Neutrophil (primary cell): ENCODE measurements around the gene NAP1L4.
A peak's percentile ranks its signal among the peaks of the same experiment; 100 is the strongest.

Experiments
- H3K27ac ChIP-seq: fragments of 200-600 bp; sonication (generic); 2 replicates; pipeline ENCODE4 v1.5.1; 2016; ENCODE audit warnings: mild to moderate bottlenecking, moderate library complexity
- H3K27me3 ChIP-seq: fragments of 200-600 bp; sonication (generic); 2 replicates; pipeline ENCODE4 v1.6.0; 2016; ENCODE audit warnings: mild to moderate bottlenecking
- H3K36me3 ChIP-seq: fragments of 200-600 bp; sonication (generic); 2 replicates; pipeline ENCODE4 v1.5.1; 2017
- H3K4me1 ChIP-seq, 2 experiments: fragments of 200-600 bp in 1 of 2; sonication (generic) in 1 of 2; 1 replicate in 1 of 2; 2 replicates in 1 of 2; pipeline versions ENCODE4 v1.5.1 to v1.6.1; 2013 to 2016; ENCODE audit warnings: low read depth in 1 of 2, low read length in 1 of 2, mild to moderate bottlenecking in 1 of 2, moderate library complexity in 1 of 2; ENCODE audit not compliant: control insufficient read depth in 1 of 2, insufficient read depth in 1 of 2
- H3K4me3 ChIP-seq, 2 experiments: fragments of 200-600 bp in 1 of 2; sonication (generic) in 1 of 2; 1 replicate in 1 of 2; 2 replicates in 1 of 2; pipeline ENCODE4 v1.5.1; 2013 to 2016; ENCODE audit warnings: low read depth in 1 of 2, low read length in 1 of 2, mild to moderate bottlenecking in 1 of 2, moderate library complexity in 1 of 2
- H3K9me3 ChIP-seq: fragments of 200-600 bp; sonication (generic); 2 replicates; pipeline ENCODE4 v1.5.1; 2016
- CTCF ChIP-seq: fragments of 200-600 bp; sonication (generic); IDR thresholded peaks from 2 replicates; pipeline ENCODE4 v1.5.1; 2016; ENCODE audit warnings: antibody characterized with exemption

NAP1L4 gene

GRCh38 chr11:2987881-2988861, 4.0 kb downstream of the NAP1L4 start:
- no peak overlapping the region for H3K4me3 ChIP-seq
- no peaks in the 10 kb centered on the region for H3K9me3 ChIP-seq
- H3K27me3 ChIP-seq = no peaks in the 10 kb centered on the region
- peaks cover 47 to 49% of the 10 kb centered on the region in 2 experiments for H3K4me1 ChIP-seq
- no peak for TF ChIP-seq CTCF
- H3K36me3 ChIP-seq = no peaks in the 10 kb centered on the region
- H3K27ac ChIP-seq = peak overlapping the region; percentile 60

GRCh38 chr11:2983908-2984307, 8.2 kb downstream of the NAP1L4 start:
- Histone ChIP-seq H3K36me3 (peaks cover 6% of the 10 kb centered on the region), H3K27me3 (no peaks in the 10 kb centered on the region), H3K4me3 (no peak overlapping the region), H3K9me3 (no peaks in the 10 kb centered on the region), H3K27ac (no peak overlapping the region), H3K4me1 (peaks cover 12 to 13% of the 10 kb centered on the region in 2 experiments)
- no peak for TF ChIP-seq CTCF

GRCh38 chr11:2982214-2982613, 9.9 kb downstream of the NAP1L4 start:
- no peaks in the 10 kb centered on the region for H3K9me3 ChIP-seq
- H3K27me3 ChIP-seq = no peaks in the 10 kb centered on the region
- H3K4me1 ChIP-seq = no peaks in the 10 kb centered on the region
- no peak for TF ChIP-seq CTCF
- no peak overlapping the region for H3K27ac ChIP-seq
- no peak overlapping the region for H3K4me3 ChIP-seq
- H3K36me3 ChIP-seq = peaks cover 21% of the 10 kb centered on the region

- Histone ChIP-seq H3K27ac (no peak overlapping the region), H3K9me3 (no peaks in the 10 kb centered on the region), H3K36me3 (peaks cover 32% of the 10 kb centered on the region), H3K4me3 (no peak overlapping the region), H3K27me3 (no peaks in the 10 kb centered on the region), H3K4me1 (no peaks in the 10 kb centered on the region)
- TF ChIP-seq CTCF = no peak
Observed at GRCh38 chr11:2981130-2981529, 11.0 kb downstream of the NAP1L4 start.

GRCh38 chr11:2980168-2980840, 11.8 kb downstream of the NAP1L4 start:
- no peaks in the 10 kb centered on the region for H3K27me3 ChIP-seq
- no peak overlapping the region for H3K27ac ChIP-seq
- no peaks in the 10 kb centered on the region for H3K4me1 ChIP-seq
- H3K4me3 ChIP-seq = no peak overlapping the region
- H3K36me3 ChIP-seq = peaks cover 40% of the 10 kb centered on the region
- no peak for TF ChIP-seq CTCF
- H3K9me3 ChIP-seq = no peaks in the 10 kb centered on the region
